ENCODE measurements around the gene BSND.

Gene BSND

GRCh38 chr1:55052221-55053142, 53.7 kb downstream of the BSND start:
- TF ChIP-seq CTCF (IDR thresholded peaks at IDR 0.05; ENCODE audit: insufficient read depth, low read length, missing control alignments), result no peak
- POLR2A ChIA-PET, result no interaction called here
- H3K4me3 ChIP-seq (ENCODE audit: low read depth, low read length), result no peak overlapping the region
- no peak for DNase-seq (ENCODE audit: low read depth, low spot score)
- CTCF ChIA-PET, result interaction anchor here (1.3 kb wide), 1 partner anchor 107 kb away, joined by 4 read pairs; no protein-coding TSS in a partner anchor

DNA sequence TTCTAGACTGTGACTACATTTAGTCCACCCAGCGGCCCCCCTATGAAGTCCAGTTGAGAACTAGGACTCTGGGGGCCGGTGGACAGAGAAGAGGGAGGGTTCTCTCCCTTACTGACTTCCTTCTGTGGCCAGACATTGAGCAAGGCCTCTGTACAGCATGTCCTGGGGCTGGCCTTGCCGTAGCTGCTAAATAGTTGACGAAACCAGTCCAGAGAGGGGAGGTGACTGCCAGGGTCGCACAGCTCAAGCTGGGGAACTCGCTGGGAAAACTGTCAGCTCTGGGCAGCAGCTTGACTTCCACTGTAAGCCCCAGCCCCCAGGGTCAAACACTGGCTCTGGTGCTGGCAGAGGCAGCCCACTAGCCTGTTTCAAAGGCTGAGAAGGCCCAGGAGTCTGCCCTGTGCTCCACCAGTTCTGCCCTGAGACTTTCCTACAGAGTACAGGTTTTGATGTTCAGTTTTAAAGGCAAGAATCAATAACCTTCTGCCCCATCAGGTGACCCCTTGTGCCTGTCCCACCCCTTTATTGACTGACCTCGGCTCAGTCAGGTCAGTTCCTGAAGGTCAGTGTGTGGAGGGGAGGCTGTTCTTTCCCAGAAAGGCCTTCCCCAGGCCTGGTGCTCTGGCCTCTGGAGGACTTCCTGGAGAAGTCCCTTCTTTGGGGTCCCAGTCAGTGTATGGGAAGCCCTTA, 54.7 kb downstream of the BSND start:
- ChIA-PET POLR2A (no interaction called here), CTCF (interaction anchor here (1.2 kb wide), 1 partner anchor 109 kb away, joined by 5 read pairs; no protein-coding TSS in a partner anchor)
- DNase-seq (ENCODE audit: low read depth, low spot score), result no peak
- TF ChIP-seq CTCF (IDR thresholded peaks at IDR 0.05; ENCODE audit: insufficient read depth, low read length, missing control alignments), result no peak
- H3K4me3 ChIP-seq (ENCODE audit: low read depth, low read length), result no peak overlapping the region

DNA sequence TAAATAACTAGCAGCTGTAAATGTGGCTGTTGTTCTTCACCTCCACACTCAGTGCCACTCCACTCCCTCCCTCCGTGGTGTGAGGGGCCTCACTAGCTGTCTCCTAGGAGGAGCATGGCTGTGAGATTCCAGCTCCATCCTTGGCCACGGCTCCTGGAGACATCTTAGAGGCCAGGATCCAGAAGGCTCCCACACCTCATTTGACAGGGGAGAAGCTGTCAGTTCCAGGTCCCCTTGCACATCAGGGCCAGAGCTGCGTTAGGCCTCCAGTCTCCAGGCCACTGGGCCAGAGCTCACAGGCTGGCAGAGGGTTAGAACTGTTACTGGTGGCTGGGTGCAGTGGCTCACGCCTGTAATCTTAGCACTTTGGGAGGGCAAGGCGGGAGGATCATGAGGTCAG, 55.7 kb downstream of the BSND start:
- no peak for TF ChIP-seq CTCF (IDR thresholded peaks at IDR 0.05; ENCODE audit: insufficient read depth, low read length, missing control alignments)
- POLR2A ChIA-PET, result no interaction called here
- H3K4me3 ChIP-seq (ENCODE audit: low read depth, low read length), result no peak overlapping the region
- CTCF ChIA-PET, result interaction anchor here (1.2 to 1.5 kb wide), 2 partner anchors 9 to 110 kb away, joined by 4 to 5 read pairs; no protein-coding TSS in a partner anchor
- DNase-seq (ENCODE audit: low read depth, low spot score), result no peak

DNA sequence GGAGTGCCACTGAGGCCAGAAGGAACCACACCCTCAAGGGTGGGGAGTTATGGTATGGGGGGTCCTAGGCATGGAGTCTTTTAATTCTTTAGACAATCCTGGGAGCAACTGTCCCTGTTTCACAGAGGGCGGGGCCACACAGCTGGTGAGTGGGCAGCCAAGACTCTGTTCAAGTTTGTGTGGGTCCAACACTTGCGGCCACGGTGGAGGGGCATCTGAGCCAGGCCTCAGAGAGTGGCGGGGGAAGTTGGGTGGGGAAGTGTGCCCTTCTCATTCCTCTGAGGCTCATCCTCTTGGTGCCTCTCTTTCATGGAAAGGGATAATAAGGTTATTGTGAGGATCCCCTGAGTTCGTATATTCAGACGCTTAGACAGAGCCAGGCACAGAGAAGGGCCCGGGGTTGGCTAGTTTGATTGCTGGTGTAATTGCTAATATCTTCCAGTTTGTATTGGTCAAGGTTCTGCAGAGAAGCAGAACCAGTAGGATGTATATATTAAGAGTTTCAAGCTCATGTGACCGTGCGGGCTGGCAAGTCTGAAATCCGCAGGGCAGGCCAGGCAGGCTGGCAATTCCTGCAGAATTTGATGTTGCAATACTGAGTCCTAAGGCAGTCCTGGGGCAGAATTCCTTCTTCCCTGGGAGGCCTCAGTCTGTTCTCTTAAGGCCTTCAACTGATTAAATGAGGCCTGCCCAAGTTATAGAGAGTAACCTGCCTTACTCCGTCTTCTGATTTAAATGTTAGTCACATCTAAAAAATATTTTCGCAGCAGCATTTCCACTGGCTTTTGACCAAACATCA, 56.5 kb downstream of the BSND start:
- no peak for TF ChIP-seq CTCF (IDR thresholded peaks at IDR 0.05; ENCODE audit: insufficient read depth, low read length, missing control alignments)
- H3K4me3 ChIP-seq (ENCODE audit: low read depth, low read length), result no peak overlapping the region
- ChIA-PET CTCF (interaction anchor here (1.2 to 1.5 kb wide), 2 partner anchors 9 to 110 kb away, joined by 4 to 5 read pairs; no protein-coding TSS in a partner anchor), POLR2A (no interaction called here)
- no peak for DNase-seq (ENCODE audit: low read depth, low spot score)

GRCh38 chr1:55055951-55056631, 57.4 kb downstream of the BSND start:
- ChIA-PET CTCF (no interaction called here), POLR2A (no interaction called here)
- DNase-seq (ENCODE audit: low read depth, low spot score), result no peak
- no peak for TF ChIP-seq CTCF (IDR thresholded peaks at IDR 0.05; ENCODE audit: insufficient read depth, low read length, missing control alignments)
- H3K4me3 ChIP-seq (ENCODE audit: low read depth, low read length), result no peak overlapping the region

All from AG04449 (cell line).